DOHH2 (cell line): ENCODE data around the gene ARRB1.

ENCODE experiments used
- H3F3A ChIP-seq: fragments of 200-600 bp; sonication (generic), shearing (Covaris generic); 2 replicates; pipeline ENCODE4 v1.6.0; 2016; ENCODE audit warnings: antibody characterized with exemption, mild to moderate bottlenecking; ENCODE audit not compliant: control insufficient read depth, insufficient read depth
- H3K27ac ChIP-seq: fragments of 200-600 bp; sonication (generic); 2 replicates; pipeline ENCODE4 v1.5.1; 2014; ENCODE audit warnings: low read depth, mild to moderate bottlenecking, low read length, moderate library complexity
- H3K27me3 ChIP-seq: fragments of 200-600 bp; sonication (generic); 2 replicates; pipeline ENCODE4 v1.6.1; 2014; ENCODE audit warnings: mild to moderate bottlenecking, low read length, mixed read lengths; ENCODE audit not compliant: control insufficient read depth
- H3K36me3 ChIP-seq: fragments of 200-600 bp; sonication (generic); 2 replicates; pipeline ENCODE4 v1.6.1; 2014; ENCODE audit warnings: mild to moderate bottlenecking, low read length, moderate library complexity, mixed read lengths; ENCODE audit not compliant: control insufficient read depth
- H3K4me1 ChIP-seq: fragments of 200-600 bp; sonication (generic); 2 replicates; pipeline ENCODE4 v1.6.1; 2014; ENCODE audit warnings: mild to moderate bottlenecking, low read length, mixed read lengths; ENCODE audit not compliant: control insufficient read depth
- H3K4me2 ChIP-seq: fragments of 200-600 bp; sonication (generic); 2 replicates; pipeline ENCODE4 v1.6.0; 2014; ENCODE audit warnings: mild to moderate bottlenecking, low read length, moderate library complexity
- H3K4me3 ChIP-seq: fragments of 200-600 bp; sonication (generic); 2 replicates; pipeline ENCODE4 v1.5.1; 2014; ENCODE audit warnings: mild to moderate bottlenecking, low read length, mixed read lengths
- H3K79me2 ChIP-seq: fragments of 200-600 bp; sonication (generic); 2 replicates; pipeline ENCODE4 v1.6.1; 2014; ENCODE audit warnings: mild to moderate bottlenecking, low read length, mixed read lengths; ENCODE audit not compliant: control insufficient read depth
- H3K9me2 ChIP-seq: fragments of 200-600 bp; sonication (generic); replicated peaks from 2 replicates; pipeline ENCODE4 v1.6.1; 2014; ENCODE audit warnings: mild to moderate bottlenecking, low read length, mixed read lengths; ENCODE audit not compliant: control insufficient read depth
- H3K9me3 ChIP-seq: fragments of 200-600 bp; sonication (generic); 2 replicates; pipeline ENCODE4 v1.6.1; 2014; ENCODE audit warnings: antibody characterized with exemption, low read length, mixed read lengths; ENCODE audit not compliant: control insufficient read depth, insufficient read depth
- H4K20me1 ChIP-seq: fragments of 200-600 bp; sonication (generic); 2 replicates; pipeline ENCODE4 v1.6.0; 2014; ENCODE audit warnings: low read depth, mild to moderate bottlenecking, antibody characterized with exemption, low read length, moderate library complexity; ENCODE audit not compliant: control insufficient read depth, insufficient read depth
- EZH2phosphoT487 ChIP-seq: fragments of 200-600 bp; sonication (generic); IDR thresholded peaks from 2 replicates; pipeline ENCODE4 v1.6.1; 2017; ENCODE audit warnings: borderline replicate concordance, mild to moderate bottlenecking, antibody characterized with exemption, low read length, moderate library complexity, mixed read lengths
- TF ChIP-seq, protein P1 (sequence below): fragments of 200-600 bp; sonication (generic); IDR thresholded peaks from one replicate; pipeline ENCODE4 v1.5.1; 2014; ENCODE audit warnings: antibody characterized with exemption, mild to moderate bottlenecking, low read depth, low read length; ENCODE audit not compliant: poor library complexity, severe bottlenecking

ARRB1 gene

DNA sequence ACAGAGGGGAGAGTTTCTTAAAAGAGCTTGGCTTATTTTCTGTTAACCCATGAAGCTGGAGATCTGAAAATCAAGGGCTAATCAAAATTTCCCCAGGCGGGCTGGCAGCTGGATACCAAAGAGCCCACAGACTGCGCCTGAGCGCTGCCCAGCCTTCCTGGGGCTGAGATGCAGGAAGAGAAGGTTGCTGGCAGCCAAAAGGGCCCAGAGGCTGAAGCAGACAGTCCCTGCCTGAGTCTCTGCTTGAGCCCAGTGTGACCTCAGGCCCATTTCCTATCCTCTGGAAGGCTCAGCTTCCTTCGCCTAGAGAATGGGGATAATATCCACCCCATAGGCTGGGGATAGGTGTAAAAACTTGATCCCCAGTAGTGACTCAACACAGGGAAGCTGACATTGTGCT, 49.1 kb downstream of the ARRB1 start:
- Histone ChIP-seq H3K4me2 (no peak overlapping the region), H3K27ac (no peak overlapping the region), H3F3A (no peaks in the 10 kb centered on the region), H3K9me2 (no peaks in the 10 kb centered on the region), H4K20me1 (no peaks in the 10 kb centered on the region), H3K36me3 (no peaks in the 10 kb centered on the region), H3K27me3 (no peaks in the 10 kb centered on the region), H3K9me3 (no peaks in the 10 kb centered on the region), H3K4me1 (no peaks in the 10 kb centered on the region), H3K79me2 (no peaks in the 10 kb centered on the region), H3K4me3 (no peak overlapping the region)
- no peak for TF ChIP-seq EZH2phosphoT487
- TF ChIP-seq, protein P1, sequence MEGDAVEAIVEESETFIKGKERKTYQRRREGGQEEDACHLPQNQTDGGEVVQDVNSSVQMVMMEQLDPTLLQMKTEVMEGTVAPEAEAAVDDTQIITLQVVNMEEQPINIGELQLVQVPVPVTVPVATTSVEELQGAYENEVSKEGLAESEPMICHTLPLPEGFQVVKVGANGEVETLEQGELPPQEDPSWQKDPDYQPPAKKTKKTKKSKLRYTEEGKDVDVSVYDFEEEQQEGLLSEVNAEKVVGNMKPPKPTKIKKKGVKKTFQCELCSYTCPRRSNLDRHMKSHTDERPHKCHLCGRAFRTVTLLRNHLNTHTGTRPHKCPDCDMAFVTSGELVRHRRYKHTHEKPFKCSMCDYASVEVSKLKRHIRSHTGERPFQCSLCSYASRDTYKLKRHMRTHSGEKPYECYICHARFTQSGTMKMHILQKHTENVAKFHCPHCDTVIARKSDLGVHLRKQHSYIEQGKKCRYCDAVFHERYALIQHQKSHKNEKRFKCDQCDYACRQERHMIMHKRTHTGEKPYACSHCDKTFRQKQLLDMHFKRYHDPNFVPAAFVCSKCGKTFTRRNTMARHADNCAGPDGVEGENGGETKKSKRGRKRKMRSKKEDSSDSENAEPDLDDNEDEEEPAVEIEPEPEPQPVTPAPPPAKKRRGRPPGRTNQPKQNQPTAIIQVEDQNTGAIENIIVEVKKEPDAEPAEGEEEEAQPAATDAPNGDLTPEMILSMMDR: no peak

DNA sequence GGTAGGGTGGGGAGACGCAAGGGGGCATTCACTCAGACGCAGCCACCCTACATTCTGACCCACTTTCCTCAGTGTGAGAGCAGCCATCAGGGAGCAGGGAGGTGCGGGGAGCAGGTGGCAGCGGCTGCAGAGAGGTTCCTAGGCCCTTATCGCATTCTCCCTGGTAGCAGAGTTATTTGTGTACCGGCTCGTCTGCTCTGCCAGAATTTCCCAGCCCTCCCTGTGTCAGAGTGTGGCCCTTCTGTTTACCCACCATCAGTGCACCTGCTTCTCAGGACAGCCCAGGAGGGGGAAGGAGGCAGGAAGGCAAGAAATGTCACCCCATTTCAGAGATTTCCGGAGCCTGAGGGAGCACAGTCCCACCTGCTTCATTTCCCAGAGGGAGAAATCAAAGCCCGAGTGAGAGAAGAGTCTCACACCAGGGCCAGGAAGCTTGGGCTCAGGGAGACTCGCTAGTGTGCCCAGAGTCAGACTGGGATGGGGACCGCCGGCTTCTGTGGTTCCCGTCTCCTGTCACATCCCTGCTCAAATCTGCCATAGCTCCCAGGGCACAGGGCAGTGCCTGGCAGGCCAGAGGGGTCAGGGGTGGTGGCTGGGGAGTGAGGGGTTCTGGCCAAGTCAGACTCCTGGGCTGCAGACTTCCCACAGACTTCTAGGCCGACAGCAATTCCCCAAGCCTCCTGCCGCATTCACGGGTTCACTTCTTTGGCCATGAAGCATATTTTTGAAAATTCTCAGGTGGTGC, 49.7 kb downstream of the ARRB1 start:
- Histone ChIP-seq H3K9me2 (no peaks in the 10 kb centered on the region), H3K4me2 (no peak overlapping the region), H4K20me1 (no peaks in the 10 kb centered on the region), H3K36me3 (no peaks in the 10 kb centered on the region), H3K27me3 (no peaks in the 10 kb centered on the region), H3F3A (no peaks in the 10 kb centered on the region), H3K4me1 (no peaks in the 10 kb centered on the region), H3K4me3 (no peak overlapping the region), H3K9me3 (no peaks in the 10 kb centered on the region), H3K27ac (no peak overlapping the region), H3K79me2 (no peaks in the 10 kb centered on the region)
- TF ChIP-seq, protein P1: no peak

DNA sequence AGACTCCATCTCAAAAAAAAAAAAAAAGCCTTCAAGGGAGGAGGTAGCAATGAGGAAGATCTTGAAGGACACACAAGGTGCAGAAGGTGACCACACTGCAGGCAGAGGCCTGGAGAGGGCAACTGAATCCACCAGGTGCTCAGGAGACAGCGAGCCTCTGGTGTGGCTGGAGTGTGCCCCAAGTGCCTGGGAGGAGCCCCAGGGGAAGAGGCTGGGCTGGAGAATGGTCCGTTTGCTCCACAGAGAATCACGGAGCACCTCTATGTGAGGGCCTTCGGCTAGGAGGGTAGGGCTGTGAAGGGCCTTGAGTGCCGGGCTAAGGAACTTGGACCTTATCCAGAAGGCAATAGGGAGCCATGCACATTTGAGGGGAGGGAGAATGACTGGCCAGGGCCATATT, 50.3 kb downstream of the ARRB1 start:
- Histone ChIP-seq H3K9me2 (no peaks in the 10 kb centered on the region), H3K9me3 (no peaks in the 10 kb centered on the region), H3K27me3 (no peaks in the 10 kb centered on the region), H3F3A (no peaks in the 10 kb centered on the region), H3K79me2 (no peaks in the 10 kb centered on the region), H3K27ac (no peak overlapping the region), H3K4me1 (no peaks in the 10 kb centered on the region), H3K4me3 (no peak overlapping the region), H3K4me2 (no peak overlapping the region), H3K36me3 (no peaks in the 10 kb centered on the region), H4K20me1 (no peaks in the 10 kb centered on the region)
- no peak for TF ChIP-seq EZH2phosphoT487
- TF ChIP-seq, protein P1: no peak

DNA sequence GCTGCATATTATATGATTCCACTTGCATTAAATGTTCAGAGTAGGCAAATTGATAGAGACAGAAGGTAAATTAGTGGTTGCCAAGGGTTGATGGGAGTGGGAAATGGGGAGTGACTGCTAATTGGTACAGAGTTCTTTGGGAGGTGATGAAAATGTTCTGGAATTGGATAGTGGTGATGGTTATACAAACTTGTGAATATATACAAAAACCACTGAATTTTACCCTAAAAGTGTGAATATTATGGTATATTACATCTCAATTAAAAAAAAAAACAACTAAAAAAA, 52.5 kb downstream of the ARRB1 start:
- Histone ChIP-seq H3K4me2 (no peak overlapping the region), H3K9me2 (no peaks in the 10 kb centered on the region), H3K4me3 (no peak overlapping the region), H3F3A (no peaks in the 10 kb centered on the region), H4K20me1 (no peaks in the 10 kb centered on the region), H3K9me3 (no peaks in the 10 kb centered on the region), H3K36me3 (no peaks in the 10 kb centered on the region), H3K4me1 (no peaks in the 10 kb centered on the region), H3K27ac (no peak overlapping the region), H3K27me3 (no peaks in the 10 kb centered on the region; the same call in 1 of the 2 replicates), H3K79me2 (no peaks in the 10 kb centered on the region)
- TF ChIP-seq EZH2phosphoT487: no peak
- TF ChIP-seq, protein P1: no peak
